ENCODE data around the gene SLC44A1.

The SLC44A1 gene

GRCh38 chr9:105341434-105342146 lies 97.1 kb downstream of the SLC44A1 start:
- DNase-seq: no peak

- no peak for DNase-seq
Observed at GRCh38 chr9:105342147-105342505, 97.7 kb downstream of the SLC44A1 start.

GRCh38 chr9:105344283-105344682 lies 99.8 kb downstream of the SLC44A1 start:
- no peak for DNase-seq

- DNase-seq: no peak
Observed at GRCh38 chr9:105345626-105346025, 101.2 kb downstream of the SLC44A1 start.

- DNase-seq: peak in 1 of 2 experiments; percentile 5
Observed at GRCh38 chr9:105346273-105346672, 101.8 kb downstream of the SLC44A1 start.

GRCh38 chr9:105354448-105354847 lies 110.0 kb downstream of the SLC44A1 start:
- DNase-seq: no peak

GRCh38 chr9:105355781-105356180 lies 111.3 kb downstream of the SLC44A1 start:
- DNase-seq: no peak

GRCh38 chr9:105357937-105358336 lies 113.5 kb downstream of the SLC44A1 start:
- no peak for DNase-seq

GRCh38 chr9:105359892-105360291 lies 115.4 kb downstream of the SLC44A1 start:
- DNase-seq: no peak

- DNase-seq: no peak
Observed at GRCh38 chr9:105360344-105360743, 115.9 kb downstream of the SLC44A1 start.

- no peak for DNase-seq
Observed at GRCh38 chr9:105361873-105362272, 117.4 kb downstream of the SLC44A1 start.

- no peak for DNase-seq
Observed at GRCh38 chr9:105362470-105362869, 118.0 kb downstream of the SLC44A1 start.

- DNase-seq: no peak
Observed at GRCh38 chr9:105363837-105364236, 119.4 kb downstream of the SLC44A1 start.

- DNase-seq: no peak
Observed at GRCh38 chr9:105369911-105370310, 125.5 kb downstream of the SLC44A1 start.

GRCh38 chr9:105373723-105374122 lies 129.3 kb downstream of the SLC44A1 start:
- DNase-seq: no peak

GRCh38 chr9:105375323-105375722 lies 130.9 kb downstream of the SLC44A1 start:
- DNase-seq: no peak

GRCh38 chr9:105376893-105377292 lies 132.4 kb downstream of the SLC44A1 start:
- DNase-seq: no peak

GRCh38 chr9:105385381-105385985 lies 141.0 kb downstream of the SLC44A1 start:
- DNase-seq: no peak

GRCh38 chr9:105389796-105390195 lies 145.3 kb downstream of the SLC44A1 start:
- no peak for DNase-seq

GRCh38 chr9:105390871-105391270 lies 146.4 kb downstream of the SLC44A1 start:
- no peak for DNase-seq

- no peak for DNase-seq
Observed at GRCh38 chr9:105391288-105391687, 146.8 kb downstream of the SLC44A1 start.

GRCh38 chr9:105392531-105392930 lies 148.1 kb downstream of the SLC44A1 start:
- DNase-seq: no peak

GRCh38 chr9:105393576-105394344 lies 149.3 kb downstream of the SLC44A1 start:
- DNase-seq: no peak

- no peak for DNase-seq
Observed at GRCh38 chr9:105396441-105396840, 152.0 kb downstream of the SLC44A1 start.
